Measurements from ENCODE around the gene LETMD1. TPM values are rescaled to one million over a fixed set of nuclear protein-coding genes. Genes with fewer than 3 reads are reported as not detected.

The LETMD1 gene
- total and polyA plus RNA-seq, 2 donors (not counting 1 experiment from before 2014, with no cell fraction given) = 94.7 to 101 TPM

GRCh38 chr12:51025836-51026638 is 22.1 kb upstream of the LETMD1 start, which contains the start of gene SLC11A2:
Gene SLC11A2 (minus strand): TSS chr12:51026384. CDS start chr12:51010728, 15,656 bp downstream.
- WGBS (ENCODE audit: insufficient coverage) = under 1% methylated on average over 70 of the region's 74 CpGs

More at GRCh38 chr12:51025836-51026638, 22.1 kb upstream of the LETMD1 start, which contains the start of gene SLC11A2:
- Histone ChIP-seq H3K4me3 (ENCODE audit: control extremely low read depth in 1 of 5, extremely low read depth in 1 of 5, insufficient read depth in 1 of 5, low read depth in 2 of 5, low read length in 4 of 5) (peak within 1 kb of the TSS; percentile 34 to 97 (median 78)), H2AFZ (ENCODE audit: insufficient read depth, low read depth, low read length, poor library complexity, severe bottlenecking) (peak within 1 kb of the TSS; percentile 98), H3K36me3 (replicated peaks in 1 of 2; ENCODE audit: control extremely low read depth in 1 of 2, control insufficient read depth in 1 of 2, extremely low read depth in 1 of 2, insufficient read depth in 2 of 2, low read length in 1 of 2) (no peaks in the 10 kb centered on the region), H3K4me2 (replicated peaks; ENCODE audit: low read depth, low read length, poor library complexity, severe bottlenecking) (peak within 1 kb of the TSS; percentile 85), H3K27me3 (replicated peaks in 1 of 4; ENCODE audit: control extremely low read depth in 1 of 4, control insufficient read depth in 3 of 4, insufficient read depth in 4 of 4, low read length in 3 of 4) (peaks cover 0 to 3% (median 0%) of the 10 kb centered on the region in 4 experiments), H3K4me1 (ENCODE audit: control insufficient read depth in 2 of 2, insufficient read depth in 2 of 2, low read length in 2 of 2) (peaks cover 13 to 28% of the 10 kb centered on the region in 2 donors), H3K9me3 (ENCODE audit: control extremely low read depth in 1 of 3, control insufficient read depth in 2 of 3, insufficient read depth in 1 of 3, low read length in 2 of 3) (no peaks in the 10 kb centered on the region), H3K9ac (ENCODE audit: low read length) (peak within 1 kb of the TSS; percentile 87), H3K27ac (ENCODE audit: low read length in 2 of 2) (peak within 1 kb of the TSS; percentile 71 to 74), H4K20me1 (ENCODE audit: control insufficient read depth, insufficient read depth, low read length, poor library complexity, severe bottlenecking) (no peaks in the 10 kb centered on the region), H3K79me2 (ENCODE audit: control insufficient read depth, insufficient read depth, low read length) (peaks cover 52% of the 10 kb centered on the region)
- ATAC-seq (ENCODE audit: low read depth) = peak; percentile 98
- Mint-ChIP-seq H3K27me3 (peaks cover 4% of the 10 kb centered on the region), H3K4me3 (peak within 1 kb of the TSS; percentile 94), H3K9me3 (ENCODE audit: insufficient read depth) (no peaks in the 10 kb centered on the region), H3K27ac (peak within 1 kb of the TSS; percentile 93), H3K4me1 (peaks cover 36% of the 10 kb centered on the region)
- DNase-seq = peak; percentile 92
- intact Hi-C loops (cut with micrococcal nuclease) = loop anchor here (1.0 kb wide), 6 partner anchors 22 to 261 kb away; partner anchors contain the start of genes CSRNP2, LETMD1, POU6F1 and TFCP2
- ChIA-PET POLR2A (interaction anchor here (0.5 to 1.3 kb wide), 5 partner anchors 13 to 213 kb away, joined by 3 to 6 read pairs (median 3); partner anchors contain the start of genes CSRNP2, DAZAP2 and POU6F1), CTCF (interaction anchor here (0.6 to 4.4 kb wide), 8 partner anchors 11 to 1667 kb away, joined by 3 to 28 read pairs (median 6); partner anchors contain the start of gene ATF1)
- TF ChIP-seq EZH2 (IDR thresholded peaks at IDR 0.05; ENCODE audit: borderline replicate concordance, insufficient read depth, low read depth, low read length, poor library complexity, severe bottlenecking) = no peak
- TF ChIP-seq CTCF (IDR thresholded peaks at IDR 0.05) = no peak

Data from B cell (primary cell).